GM21786 (cell line): Measurements from ENCODE around the gene BCL11B.

ENCODE experiments used
- ATAC-seq: cut with Tn5 transposase; IDR thresholded peaks from one replicate; pipeline ENCODE4 v1.9.1; 2021; ENCODE audit not compliant: unreplicated experiment

Gene BCL11B

GRCh38 chr14:99271951-99272631, at the start of gene BCL11B:
BCL11B (minus strand) TSS chr14:99272197; CDS start chr14:99271218, 979 bp downstream.
- ATAC-seq, result peak; percentile 76

GRCh38 chr14:99321236-99321925, 49.4 kb upstream of the BCL11B start:
- no peak for ATAC-seq

- ATAC-seq, result no peak
Observed at GRCh38 chr14:99320621-99321235, 48.7 kb upstream of the BCL11B start.

- ATAC-seq, result peak; percentile 82
Observed at GRCh38 chr14:99320105-99320572, 48.1 kb upstream of the BCL11B start.

GRCh38 chr14:99318959-99319295, 46.9 kb upstream of the BCL11B start:
- no peak for ATAC-seq

DNA sequence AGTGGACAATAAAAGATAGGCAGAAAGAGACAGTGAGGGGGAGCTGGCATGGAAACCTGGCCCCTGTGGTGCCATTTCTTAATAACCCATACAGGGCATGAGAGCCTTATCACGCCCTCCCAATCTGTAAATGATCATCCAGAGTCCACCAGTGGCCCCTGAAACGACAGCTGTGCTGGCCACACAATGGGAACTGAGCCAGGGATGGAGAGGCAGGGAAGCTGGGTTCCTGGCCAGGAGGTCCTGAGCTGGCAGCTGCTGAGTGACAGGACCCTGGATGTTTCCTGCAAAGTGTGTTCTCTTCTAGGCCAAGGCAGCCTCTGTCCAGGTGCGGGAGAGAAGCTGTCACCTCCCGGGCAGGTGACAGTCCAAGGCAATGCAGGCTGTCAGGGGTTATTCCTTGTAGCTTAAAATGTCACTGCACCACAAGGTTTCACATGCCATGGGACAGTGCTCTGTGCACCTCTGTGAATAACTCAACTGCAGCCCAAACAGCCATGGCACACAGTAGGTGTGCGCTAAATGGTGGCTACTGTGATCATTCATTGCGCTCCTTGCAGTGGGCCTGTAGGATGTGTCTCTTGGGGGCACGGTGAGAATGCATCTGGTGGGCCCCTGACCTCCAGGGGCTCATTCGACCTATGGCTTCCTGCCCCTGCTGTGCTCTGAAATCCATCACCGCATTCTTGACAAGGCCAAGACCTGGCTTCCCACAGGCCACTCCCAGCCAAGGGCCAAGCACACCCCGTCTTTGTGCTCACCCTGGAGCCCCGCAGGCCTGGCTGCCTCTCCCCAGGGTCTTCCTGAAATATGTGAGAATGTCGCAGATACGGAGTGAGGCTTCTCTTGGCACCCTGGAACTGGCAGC, 46.3 kb upstream of the BCL11B start:
- ATAC-seq, result no peak

GRCh38 chr14:99317231-99318090, 45.5 kb upstream of the BCL11B start:
- ATAC-seq, result no peak

- ATAC-seq, result no peak
Observed at GRCh38 chr14:99316281-99317163, 44.5 kb upstream of the BCL11B start.

- ATAC-seq, result no peak
Observed at GRCh38 chr14:99315197-99315596, 43.2 kb upstream of the BCL11B start.

- ATAC-seq, result no peak
Observed at GRCh38 chr14:99314623-99315022, 42.6 kb upstream of the BCL11B start.

- ATAC-seq, result no peak
Observed at GRCh38 chr14:99313234-99313633, 41.2 kb upstream of the BCL11B start.

- ATAC-seq, result no peak
Observed at GRCh38 chr14:99312106-99312505, 40.1 kb upstream of the BCL11B start.

GRCh38 chr14:99309220-99309766, 37.3 kb upstream of the BCL11B start:
- no peak for ATAC-seq

DNA sequence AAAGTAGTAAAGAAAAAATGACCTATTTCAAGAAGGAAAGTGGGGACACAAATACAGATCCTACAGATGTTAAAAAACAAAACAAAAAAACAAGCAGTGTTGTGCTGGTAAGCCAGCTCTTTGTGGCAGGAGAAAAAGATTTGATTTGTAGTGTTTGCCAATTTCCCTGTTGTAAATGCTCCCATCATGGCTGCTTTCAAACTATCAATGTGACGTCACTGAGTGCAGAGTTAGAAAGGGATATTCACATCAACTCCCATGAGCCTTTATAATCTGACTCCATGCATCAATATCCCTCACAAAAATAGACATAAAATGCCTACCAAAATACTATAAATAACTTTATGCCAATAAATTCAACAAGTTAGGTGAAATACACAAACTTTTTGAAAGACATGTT, 32.2 kb upstream of the BCL11B start:
- no peak for ATAC-seq

GRCh38 chr14:99300190-99300589, 28.2 kb upstream of the BCL11B start:
- ATAC-seq, result no peak

DNA sequence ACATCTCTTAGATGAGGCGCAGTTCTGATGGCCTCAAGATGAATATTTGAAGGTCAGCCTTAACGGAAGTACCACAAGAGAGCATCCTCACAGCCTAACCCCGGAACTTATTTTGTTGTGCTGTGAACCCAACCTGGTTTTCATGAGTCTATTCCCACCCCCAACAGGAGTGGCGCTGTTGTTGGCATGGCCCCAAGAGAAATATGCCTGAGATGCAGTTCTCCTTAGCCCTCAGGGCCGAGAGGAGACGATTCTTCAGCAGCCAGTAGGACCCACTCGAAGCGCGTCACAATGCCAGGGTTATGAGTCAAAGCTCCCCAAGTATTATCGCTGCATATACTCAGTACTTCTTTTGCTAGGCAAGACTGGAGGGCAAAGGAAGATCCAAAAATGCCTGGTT, 24.5 kb upstream of the BCL11B start:
- ATAC-seq, result no peak

DNA sequence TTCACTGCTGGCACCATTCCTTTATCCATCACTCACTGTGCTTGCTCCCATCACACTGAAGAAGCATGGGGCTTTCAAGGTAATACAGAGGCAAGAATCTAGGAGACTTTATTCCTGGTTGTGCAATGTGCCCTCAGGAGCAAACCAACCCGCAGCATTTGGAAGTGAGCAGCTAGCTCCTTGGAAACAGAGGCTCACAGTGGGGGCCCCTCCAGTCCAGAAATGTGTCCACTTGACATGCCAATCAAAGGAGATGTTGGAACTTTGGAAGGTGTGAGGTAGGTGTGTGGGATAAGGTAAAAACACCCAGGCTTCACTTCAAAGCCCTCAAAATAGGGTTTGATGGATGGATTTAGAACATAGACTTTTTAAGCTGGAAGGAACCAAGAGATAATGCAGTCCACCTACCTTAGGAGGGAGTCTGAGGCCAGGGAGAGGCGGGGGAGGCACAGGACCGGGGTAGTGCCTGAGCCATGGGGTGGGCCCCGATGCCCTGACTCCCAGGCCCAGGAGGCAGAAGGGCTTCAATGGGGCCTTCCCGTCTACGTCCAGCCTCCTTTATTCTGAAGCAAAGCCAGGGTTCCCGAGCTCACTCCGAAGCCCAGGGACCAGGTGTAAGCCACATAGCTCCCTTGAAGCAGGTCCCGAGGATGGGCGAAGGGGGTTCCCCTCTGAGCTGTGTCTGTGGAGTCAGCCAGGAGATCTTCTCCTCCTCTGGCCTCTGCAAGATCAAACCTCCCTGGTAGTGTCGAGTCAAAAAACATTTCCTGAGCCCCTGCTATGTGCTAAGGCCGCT, 17.6 kb upstream of the BCL11B start:
- no peak for ATAC-seq

DNA sequence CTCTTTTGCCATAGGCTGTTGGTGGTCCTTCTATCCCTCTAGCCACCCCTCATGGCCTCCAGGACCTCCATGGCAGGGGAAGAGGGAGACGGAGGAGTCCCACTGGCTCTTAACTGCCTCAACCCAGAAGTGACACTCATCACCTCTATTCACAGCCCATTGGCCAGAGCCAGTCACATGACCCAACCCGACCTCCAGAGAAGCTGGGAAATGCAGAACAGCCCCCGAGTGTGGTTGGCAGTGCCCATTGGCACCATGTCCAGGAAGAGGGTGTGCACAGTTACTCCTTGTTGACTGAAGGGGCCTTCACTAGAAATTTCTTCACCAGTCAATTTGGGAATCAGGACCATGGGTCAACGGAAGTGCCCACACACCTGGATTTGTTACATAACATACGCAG, 17.0 kb upstream of the BCL11B start:
- ATAC-seq, result no peak
